HEK293T (cell line): Measurements from ENCODE around the gene MET.

Experiments used
- ARNT ChIP-seq: fragments of 450-650 bp; IDR thresholded peaks from 2 replicates; pipeline ENCODE4 v1.6.1; 2017; ENCODE audit warnings: mild to moderate bottlenecking
- BHLHE40 ChIP-seq: fragments of 450-650 bp; IDR thresholded peaks from 2 replicates; pipeline ENCODE4 v1.6.1; 2016; ENCODE audit warnings: mild to moderate bottlenecking, moderate library complexity, borderline replicate concordance
- ELF4 ChIP-seq: fragments of 450-650 bp; IDR thresholded peaks from 2 replicates; pipeline ENCODE4 v1.6.1; 2017; ENCODE audit warnings: antibody characterized with exemption
- FOXA1 ChIP-seq: fragments of 450-650 bp; IDR thresholded peaks from 2 replicates; pipeline ENCODE4 v1.6.1; 2016; ENCODE audit warnings: mild to moderate bottlenecking
- HDGF ChIP-seq: fragments of 450-650 bp; IDR thresholded peaks from 2 replicates; pipeline ENCODE4 v1.6.1; 2017; ENCODE audit warnings: antibody characterized with exemption, borderline replicate concordance
- PKNOX1 ChIP-seq: fragments of 450-650 bp; IDR thresholded peaks from 2 replicates; pipeline ENCODE4 v1.6.1; 2016
- ZNF384 ChIP-seq: fragments of 450-650 bp; IDR thresholded peaks from 2 replicates; pipeline ENCODE4 v1.6.1; 2016

- TF ChIP-seq ZNF384 (no peak), BHLHE40 (no peak), ELF4 (no peak), FOXA1 (no peak), PKNOX1 (no peak), HDGF (no peak), ARNT (no peak)
Observed at GRCh38 chr7:116736927-116737715, 65.1 kb downstream of the MET start.
